HepG2 (cell line): ENCODE measurements around the gene TBXA2R. TPM values are rescaled to one million over a fixed set of nuclear protein-coding genes. Genes with fewer than 3 reads are reported as not detected.
A peak's percentile ranks its signal among the peaks of the same experiment; 100 is the strongest.

Experiments used
- CREB3 ChIP-seq: sonication (generic); formaldehyde crosslinking; IDR thresholded peaks from 2 replicates; pipeline ENCODE4 v1.5.0; 2020; ENCODE audit warnings: missing genetic modification reagents
- FLYWCH1 ChIP-seq: sonication (generic); formaldehyde crosslinking; IDR thresholded peaks from 2 replicates; pipeline ENCODE4 v1.8.1; 2023; ENCODE audit warnings: mild to moderate bottlenecking, missing genetic modification reagents
- GATAD1 ChIP-seq: IDR thresholded peaks from 2 replicates; pipeline ENCODE4 v1.6.1; 2016; ENCODE audit warnings: missing genetic modification reagents, missing compliant biosample characterization
- HBP1 ChIP-seq: IDR thresholded peaks from 2 replicates; pipeline ENCODE4 v1.6.1; 2016; ENCODE audit warnings: low read depth, control low read depth
- HIVEP1 ChIP-seq: sonication (generic); formaldehyde crosslinking; IDR thresholded peaks from 2 replicates; pipeline ENCODE4 v1.4.0; 2020; ENCODE audit warnings: mild to moderate bottlenecking, missing genetic modification reagents
- HNRNPH1 ChIP-seq: fragments of 200-400 bp; formaldehyde crosslinking; optimal IDR thresholded peaks from 2 replicates; pipeline ENCODE3; 2017; ENCODE audit warnings: mild to moderate bottlenecking, low read depth, low read length
- JUN ChIP-seq: sonication (generic); formaldehyde crosslinking; IDR thresholded peaks from 2 replicates; pipeline ENCODE4 v1.4.0; 2020; ENCODE audit warnings: mild to moderate bottlenecking, missing genetic modification reagents
- KDM4B ChIP-seq: sonication (generic); formaldehyde crosslinking; IDR thresholded peaks from 2 replicates; pipeline ENCODE4 v1.4.0; 2020; ENCODE audit warnings: missing genetic modification reagents
- SRSF1 ChIP-seq: fragments of 200-400 bp; formaldehyde crosslinking; optimal IDR thresholded peaks from 2 replicates; pipeline ENCODE3; 2017; ENCODE audit warnings: mild to moderate bottlenecking, low read depth, low read length, moderate library complexity
- TEF ChIP-seq: sonication (generic); formaldehyde crosslinking; IDR thresholded peaks from 2 replicates; pipeline ENCODE4 v1.5.0; 2020; ENCODE audit warnings: missing genetic modification reagents
- TFDP1 ChIP-seq: IDR thresholded peaks from 2 replicates; pipeline ENCODE4 v1.6.1; 2016; ENCODE audit warnings: missing compliant biosample characterization, missing genetic modification reagents, borderline replicate concordance
- ZNF256 ChIP-seq: sonication (generic); formaldehyde crosslinking; conservative IDR thresholded peaks from 2 replicates; pipeline ENCODE4 v1.4.0; 2020; ENCODE audit warnings: missing genetic modification reagents
- ZNF407 ChIP-seq: sonication (generic); formaldehyde crosslinking; IDR thresholded peaks from one replicate; pipeline ENCODE4 v1.5.1; 2020; ENCODE audit warnings: mild to moderate bottlenecking, missing genetic modification reagents; ENCODE audit errors: not compliant biosample characterization
- ZNF605 ChIP-seq: sonication (generic); formaldehyde crosslinking; IDR thresholded peaks from 2 replicates; pipeline ENCODE4 v1.8.0; 2022; ENCODE audit warnings: mild to moderate bottlenecking, missing genetic modification reagents
- ZNF615 ChIP-seq: sonication (generic); formaldehyde crosslinking; IDR thresholded peaks from 2 replicates; pipeline ENCODE4 v1.5.0; 2020; ENCODE audit warnings: mild to moderate bottlenecking, missing genetic modification reagents, borderline replicate concordance
- polyA plus RNA-seq, 8 experiments: library from polyadenylated mRNA; depleted of rRNA in 3 of 8; stranded (reverse) in 7 of 8; unstranded in 1 of 8; fragments of >200 nt; fragmentation: Illumina TruSeq in 4 of 8; extraction: Trizol in 4 of 8; gene quantifications; 2 replicates each; pipeline versions ENCODE4 v1.2.1 to v1.2.3, GENCODE V29; 2011 to 2016; ENCODE audit warnings: low read depth in 4 of 8, missing spikeins in 1 of 8, mixed read lengths in 1 of 8; ENCODE audit not compliant: insufficient read depth in 1 of 8
- total RNA-seq, 5 experiments: library from RNA; depleted of rRNA; stranded (reverse); fragments of >200 nt; fragmentation: Illumina TruSeq; extraction: Trizol; gene quantifications; 2 replicates each; pipeline ENCODE4 v1.2.3, GENCODE V29; 2016; ENCODE audit warnings: low read depth in 1 of 5

Gene TBXA2R
- total and polyA plus RNA-seq, 2 of the 13 experiments (the other 11 are each of a cell fraction or from before 2014, with no cell fraction given): 0.09 TPM; not detected in 1

DNA sequence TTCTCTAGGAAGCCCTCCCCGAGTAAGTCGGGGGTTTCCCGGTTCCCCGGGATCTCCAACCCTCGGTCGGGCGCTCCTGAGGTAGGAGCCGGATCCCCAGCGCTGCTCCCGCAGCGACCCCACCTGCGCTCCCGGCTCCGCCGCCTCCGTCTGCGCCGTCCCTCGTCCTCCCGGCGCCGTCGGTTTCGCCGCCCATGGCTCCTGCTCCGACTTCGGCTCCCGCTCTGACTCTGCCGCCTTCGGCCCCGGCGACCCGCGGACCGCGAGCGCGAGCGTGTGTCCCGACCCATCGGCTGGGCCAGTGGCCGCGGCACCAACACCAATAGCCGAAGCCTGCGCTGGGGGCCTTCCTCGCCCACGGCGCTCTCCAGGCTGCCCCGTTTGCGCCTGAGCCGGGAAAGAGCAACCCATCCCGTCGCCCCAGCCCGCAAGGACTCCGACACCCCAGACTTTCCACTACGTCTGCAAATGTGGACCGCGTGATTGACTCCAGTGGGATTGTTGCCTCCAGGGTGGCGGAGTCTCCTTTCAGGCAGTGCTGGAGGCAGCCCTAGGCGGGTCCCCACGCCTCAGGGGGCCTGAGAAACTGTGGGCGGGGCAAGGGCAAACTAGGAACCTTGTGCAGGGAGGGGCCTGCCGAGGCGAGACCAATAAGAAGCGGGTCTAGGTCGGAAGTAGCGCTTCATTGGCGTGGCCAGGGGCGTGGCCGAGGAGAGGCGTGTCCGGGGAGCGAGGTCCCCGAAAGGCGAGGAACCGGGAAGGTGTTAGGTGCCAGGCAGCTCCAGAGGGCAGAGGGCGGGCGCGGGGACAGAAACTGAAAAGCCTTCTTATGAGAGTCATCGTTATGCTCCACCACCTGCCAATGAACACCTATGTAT is 20.0 kb upstream of the TBXA2R start, which contains the start of gene CACTIN (continued):
- peak; percentile 62 for TF ChIP-seq ZNF605 (CRISPR knock-in tag)
- no peak for TF ChIP-seq SRSF1
- TF ChIP-seq HIVEP1 (CRISPR knock-in tag): no peak; the same call in 1 of the 2 replicates
- TF ChIP-seq KDM4B (CRISPR knock-in tag): peak; percentile 53; the same call in 1 of the 2 replicates
- TF ChIP-seq FLYWCH1 (CRISPR knock-in tag): no peak
- no peak for TF ChIP-seq HNRNPH1
- TF ChIP-seq JUN (CRISPR knock-in tag): no peak
- 0 out of 2 replicates have a peak, but pooled peaks have one; percentile 46 for TF ChIP-seq ZNF615 (CRISPR knock-in tag)
- TF ChIP-seq ZNF407 (CRISPR knock-in tag): no peak
- peak; percentile 44; the same call in 1 of the 2 replicates for TF ChIP-seq TFDP1 (CRISPR knock-in tag)
- TF ChIP-seq HBP1: peak; percentile 85
- no peak for TF ChIP-seq TEF (CRISPR knock-in tag)
- no peak for TF ChIP-seq ZNF256 (CRISPR knock-in tag)
- peak; percentile 100 for TF ChIP-seq GATAD1
- no peak for TF ChIP-seq CREB3
